ENCODE data around the gene ISM1. TPM values are rescaled to one million over a fixed set of nuclear protein-coding genes. Genes with fewer than 3 reads are reported as not detected.

Gene ISM1
- total and polyA plus RNA-seq, 2 of the 13 experiments (the other 11 are each of a cell fraction or from before 2014, with no cell fraction given), result 0.40 to 1.4 TPM

DNA sequence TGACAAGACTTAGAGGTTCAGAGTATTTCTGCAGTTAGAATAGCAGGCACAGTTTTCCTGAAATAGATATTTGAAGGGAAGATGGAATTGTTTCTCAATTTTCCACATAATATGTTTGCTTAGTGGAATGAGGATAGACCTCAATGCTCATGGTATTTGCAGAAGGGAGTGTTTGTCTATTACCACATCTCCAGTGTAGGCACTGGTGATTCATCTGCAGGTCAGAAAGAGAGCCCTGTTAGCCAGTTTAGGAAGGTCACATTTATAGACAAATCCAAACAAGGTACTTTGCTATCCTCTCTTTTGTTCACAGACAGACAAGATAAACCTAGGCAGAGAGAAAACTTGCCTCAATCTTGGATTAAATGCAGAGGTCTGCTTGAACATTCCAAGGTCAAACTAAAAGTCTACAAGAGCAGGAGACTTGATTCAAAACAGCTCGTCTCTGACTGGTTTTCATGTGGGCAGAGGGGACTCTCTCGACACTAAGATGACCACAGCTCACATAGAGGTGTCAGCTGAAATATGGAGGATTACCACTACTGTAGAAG, 22.8 kb downstream of the ISM1 start (continued):
- TF ChIP-seq SP1 (IDR thresholded peaks at IDR 0.05), result no peak
- TF ChIP-seq SP1 (CRISPR knock-in tag; IDR thresholded peaks at IDR 0.05), result 0 out of 2 replicates have a peak, but pooled peaks have one; percentile 57
- TF ChIP-seq ZNF780A (CRISPR knock-in tag; IDR thresholded peaks at IDR 0.05), result no peak; the same call in 1 of the 2 replicates
- TF ChIP-seq, protein P1, sequence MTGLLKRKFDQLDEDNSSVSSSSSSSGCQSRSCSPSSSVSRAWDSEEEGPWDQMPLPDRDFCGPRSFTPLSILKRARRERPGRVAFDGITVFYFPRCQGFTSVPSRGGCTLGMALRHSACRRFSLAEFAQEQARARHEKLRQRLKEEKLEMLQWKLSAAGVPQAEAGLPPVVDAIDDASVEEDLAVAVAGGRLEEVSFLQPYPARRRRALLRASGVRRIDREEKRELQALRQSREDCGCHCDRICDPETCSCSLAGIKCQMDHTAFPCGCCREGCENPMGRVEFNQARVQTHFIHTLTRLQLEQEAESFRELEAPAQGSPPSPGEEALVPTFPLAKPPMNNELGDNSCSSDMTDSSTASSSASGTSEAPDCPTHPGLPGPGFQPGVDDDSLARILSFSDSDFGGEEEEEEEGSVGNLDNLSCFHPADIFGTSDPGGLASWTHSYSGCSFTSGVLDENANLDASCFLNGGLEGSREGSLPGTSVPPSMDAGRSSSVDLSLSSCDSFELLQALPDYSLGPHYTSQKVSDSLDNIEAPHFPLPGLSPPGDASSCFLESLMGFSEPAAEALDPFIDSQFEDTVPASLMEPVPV (CRISPR knock-in tag; IDR thresholded peaks at IDR 0.05), result peak; percentile 73; the same call in 1 of the 2 replicates
- TF ChIP-seq RXRB (CRISPR knock-in tag; IDR thresholded peaks at IDR 0.05; ENCODE audit: borderline replicate concordance), result peak; percentile 98
- TF ChIP-seq, protein P2, sequence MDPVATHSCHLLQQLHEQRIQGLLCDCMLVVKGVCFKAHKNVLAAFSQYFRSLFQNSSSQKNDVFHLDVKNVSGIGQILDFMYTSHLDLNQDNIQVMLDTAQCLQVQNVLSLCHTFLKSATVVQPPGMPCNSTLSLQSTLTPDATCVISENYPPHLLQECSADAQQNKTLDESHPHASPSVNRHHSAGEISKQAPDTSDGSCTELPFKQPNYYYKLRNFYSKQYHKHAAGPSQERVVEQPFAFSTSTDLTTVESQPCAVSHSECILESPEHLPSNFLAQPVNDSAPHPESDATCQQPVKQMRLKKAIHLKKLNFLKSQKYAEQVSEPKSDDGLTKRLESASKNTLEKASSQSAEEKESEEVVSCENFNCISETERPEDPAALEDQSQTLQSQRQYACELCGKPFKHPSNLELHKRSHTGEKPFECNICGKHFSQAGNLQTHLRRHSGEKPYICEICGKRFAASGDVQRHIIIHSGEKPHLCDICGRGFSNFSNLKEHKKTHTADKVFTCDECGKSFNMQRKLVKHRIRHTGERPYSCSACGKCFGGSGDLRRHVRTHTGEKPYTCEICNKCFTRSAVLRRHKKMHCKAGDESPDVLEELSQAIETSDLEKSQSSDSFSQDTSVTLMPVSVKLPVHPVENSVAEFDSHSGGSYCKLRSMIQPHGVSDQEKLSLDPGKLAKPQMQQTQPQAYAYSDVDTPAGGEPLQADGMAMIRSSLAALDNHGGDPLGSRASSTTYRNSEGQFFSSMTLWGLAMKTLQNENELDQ (CRISPR knock-in tag; IDR thresholded peaks at IDR 0.05; ENCODE audit: borderline replicate concordance), result no peak
- no peak for TF ChIP-seq HNRNPUL1 (IDR thresholded peaks at IDR 0.05; ENCODE audit: low read depth, low read length)
- TF ChIP-seq TOE1 (CRISPR knock-in tag; IDR thresholded peaks at IDR 0.05), result peak; percentile 90; the same call in 1 of the 2 replicates
- TF ChIP-seq ZNF354B (CRISPR knock-in tag; IDR thresholded peaks at IDR 0.05), result no peak
- TF ChIP-seq BORCS8-MEF2B (CRISPR knock-in tag; IDR thresholded peaks at IDR 0.05), result no peak
- peak; percentile 91 for TF ChIP-seq MIER2 (CRISPR knock-in tag; IDR thresholded peaks at IDR 0.05)
- peak; percentile 100 for TF ChIP-seq HDAC2 (CRISPR knock-in tag; IDR thresholded peaks at IDR 0.05)
- TF ChIP-seq SETDB1 (CRISPR knock-in tag; IDR thresholded peaks at IDR 0.05; ENCODE audit: borderline replicate concordance), result no peak
- TF ChIP-seq, protein P3, sequence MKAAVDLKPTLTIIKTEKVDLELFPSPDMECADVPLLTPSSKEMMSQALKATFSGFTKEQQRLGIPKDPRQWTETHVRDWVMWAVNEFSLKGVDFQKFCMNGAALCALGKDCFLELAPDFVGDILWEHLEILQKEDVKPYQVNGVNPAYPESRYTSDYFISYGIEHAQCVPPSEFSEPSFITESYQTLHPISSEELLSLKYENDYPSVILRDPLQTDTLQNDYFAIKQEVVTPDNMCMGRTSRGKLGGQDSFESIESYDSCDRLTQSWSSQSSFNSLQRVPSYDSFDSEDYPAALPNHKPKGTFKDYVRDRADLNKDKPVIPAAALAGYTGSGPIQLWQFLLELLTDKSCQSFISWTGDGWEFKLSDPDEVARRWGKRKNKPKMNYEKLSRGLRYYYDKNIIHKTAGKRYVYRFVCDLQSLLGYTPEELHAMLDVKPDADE (CRISPR knock-in tag; IDR thresholded peaks at IDR 0.05), result no peak
- TF ChIP-seq, protein P4, sequence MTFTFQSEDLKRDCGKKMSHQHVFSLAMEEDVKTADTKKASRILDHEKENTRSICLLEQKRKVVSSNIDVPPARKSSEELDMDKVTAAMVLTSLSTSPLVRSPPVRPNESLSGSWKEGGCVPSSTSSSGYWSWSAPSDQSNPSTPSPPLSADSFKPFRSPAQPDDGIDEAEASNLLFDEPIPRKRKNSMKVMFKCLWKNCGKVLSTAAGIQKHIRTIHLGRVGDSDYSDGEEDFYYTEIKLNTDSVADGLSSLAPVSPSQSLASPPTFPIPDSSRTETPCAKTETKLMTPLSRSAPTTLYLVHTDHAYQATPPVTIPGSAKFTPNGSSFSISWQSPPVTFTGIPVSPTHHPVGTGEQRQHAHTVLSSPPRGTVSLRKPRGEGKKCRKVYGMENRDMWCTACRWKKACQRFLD (CRISPR knock-in tag; IDR thresholded peaks at IDR 0.05; ENCODE audit: borderline replicate concordance), result no peak
- TF ChIP-seq, protein P5, sequence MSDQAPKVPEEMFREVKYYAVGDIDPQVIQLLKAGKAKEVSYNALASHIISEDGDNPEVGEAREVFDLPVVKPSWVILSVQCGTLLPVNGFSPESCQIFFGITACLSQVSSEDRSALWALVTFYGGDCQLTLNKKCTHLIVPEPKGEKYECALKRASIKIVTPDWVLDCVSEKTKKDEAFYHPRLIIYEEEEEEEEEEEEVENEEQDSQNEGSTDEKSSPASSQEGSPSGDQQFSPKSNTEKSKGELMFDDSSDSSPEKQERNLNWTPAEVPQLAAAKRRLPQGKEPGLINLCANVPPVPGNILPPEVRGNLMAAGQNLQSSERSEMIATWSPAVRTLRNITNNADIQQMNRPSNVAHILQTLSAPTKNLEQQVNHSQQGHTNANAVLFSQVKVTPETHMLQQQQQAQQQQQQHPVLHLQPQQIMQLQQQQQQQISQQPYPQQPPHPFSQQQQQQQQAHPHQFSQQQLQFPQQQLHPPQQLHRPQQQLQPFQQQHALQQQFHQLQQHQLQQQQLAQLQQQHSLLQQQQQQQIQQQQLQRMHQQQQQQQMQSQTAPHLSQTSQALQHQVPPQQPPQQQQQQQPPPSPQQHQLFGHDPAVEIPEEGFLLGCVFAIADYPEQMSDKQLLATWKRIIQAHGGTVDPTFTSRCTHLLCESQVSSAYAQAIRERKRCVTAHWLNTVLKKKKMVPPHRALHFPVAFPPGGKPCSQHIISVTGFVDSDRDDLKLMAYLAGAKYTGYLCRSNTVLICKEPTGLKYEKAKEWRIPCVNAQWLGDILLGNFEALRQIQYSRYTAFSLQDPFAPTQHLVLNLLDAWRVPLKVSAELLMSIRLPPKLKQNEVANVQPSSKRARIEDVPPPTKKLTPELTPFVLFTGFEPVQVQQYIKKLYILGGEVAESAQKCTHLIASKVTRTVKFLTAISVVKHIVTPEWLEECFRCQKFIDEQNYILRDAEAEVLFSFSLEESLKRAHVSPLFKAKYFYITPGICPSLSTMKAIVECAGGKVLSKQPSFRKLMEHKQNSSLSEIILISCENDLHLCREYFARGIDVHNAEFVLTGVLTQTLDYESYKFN (CRISPR knock-in tag; conservative IDR thresholded peaks at IDR 0.05), result peak; percentile 97
- TF ChIP-seq, protein P6, sequence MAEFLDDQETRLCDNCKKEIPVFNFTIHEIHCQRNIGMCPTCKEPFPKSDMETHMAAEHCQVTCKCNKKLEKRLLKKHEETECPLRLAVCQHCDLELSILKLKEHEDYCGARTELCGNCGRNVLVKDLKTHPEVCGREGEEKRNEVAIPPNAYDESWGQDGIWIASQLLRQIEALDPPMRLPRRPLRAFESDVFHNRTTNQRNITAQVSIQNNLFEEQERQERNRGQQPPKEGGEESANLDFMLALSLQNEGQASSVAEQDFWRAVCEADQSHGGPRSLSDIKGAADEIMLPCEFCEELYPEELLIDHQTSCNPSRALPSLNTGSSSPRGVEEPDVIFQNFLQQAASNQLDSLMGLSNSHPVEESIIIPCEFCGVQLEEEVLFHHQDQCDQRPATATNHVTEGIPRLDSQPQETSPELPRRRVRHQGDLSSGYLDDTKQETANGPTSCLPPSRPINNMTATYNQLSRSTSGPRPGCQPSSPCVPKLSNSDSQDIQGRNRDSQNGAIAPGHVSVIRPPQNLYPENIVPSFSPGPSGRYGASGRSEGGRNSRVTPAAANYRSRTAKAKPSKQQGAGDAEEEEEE (CRISPR knock-in tag; IDR thresholded peaks at IDR 0.05; ENCODE audit: borderline replicate concordance), result no peak
- peak; percentile 85 for TF ChIP-seq ZSCAN31 (CRISPR knock-in tag; IDR thresholded peaks at IDR 0.05; ENCODE audit: low read depth)

All from HepG2 (cell line).